Measurements from ENCODE around the gene SGSH.

DNA sequence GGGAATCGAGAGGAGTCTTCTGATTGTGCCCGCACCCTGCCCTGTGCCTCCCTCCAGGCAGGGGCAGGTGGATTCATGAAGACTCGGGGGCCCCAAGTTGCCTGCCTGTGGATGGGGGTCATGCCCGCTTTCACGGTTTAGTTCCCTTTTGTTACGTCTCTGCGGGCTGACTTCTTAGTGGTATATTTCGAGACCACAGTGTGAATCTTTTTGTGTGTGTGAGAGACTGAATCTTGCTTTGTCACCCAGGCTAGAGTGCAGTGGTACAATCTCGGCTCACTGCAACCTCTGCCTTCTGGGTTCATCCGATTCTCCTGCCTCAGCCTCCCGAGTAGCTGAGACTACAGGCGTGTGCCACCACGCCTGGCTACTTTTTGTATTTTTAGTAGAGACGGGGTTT is 22.4 kb upstream of the SGSH start:
- TF ChIP-seq CTCF (IDR thresholded peaks at IDR 0.05) (no peak), EZH2 (IDR thresholded peaks at IDR 0.05) (no peak)

Data from neural progenitor cell (in vitro differentiated cells).